ENCODE measurements around the gene UQCRHL. TPM values are rescaled to one million over a fixed set of nuclear protein-coding genes. Genes with fewer than 3 reads are reported as not detected.

The UQCRHL gene
- total RNA-seq: 1.0 and 2.1 TPM in 2 replicates

GRCh38 chr1:15807549-15807948 is at the start of gene UQCRHL:
Gene UQCRHL, minus strand, starts transcription at chr1:15807649. Its CDS starts 0 bp downstream, at chr1:15807649.

GRCh38 chr1:15847100-15847892 is 39.8 kb upstream of the UQCRHL start, which contains the start of gene SPEN:
Gene SPEN, plus strand, starts transcription at chr1:15847707. Its CDS starts 361 bp downstream, at chr1:15848068.

GRCh38 chr1:15758343-15758931 is 49.0 kb downstream of the UQCRHL start, which contains the start of gene FBLIM1:
Gene FBLIM1, plus strand, starts transcription at chr1:15758795. Its CDS starts 6,189 bp downstream, at chr1:15764984.

Other genes with a start within 250 kb of the UQCRHL start
- 1.5 and 2.0 TPM in 2 replicates for gene AGMAT, start 222.6 kb downstream of the UQCRHL start, total RNA-seq
- 17.8 and 20.3 TPM in 2 replicates for gene DDI2, start 190.2 kb downstream of the UQCRHL start, total RNA-seq
- gene PLEKHM2, start 123.3 kb downstream of the UQCRHL start, total RNA-seq: 53.4 and 63.8 TPM in 2 replicates
- gene SLC25A34, start 71.4 kb downstream of the UQCRHL start, total RNA-seq: 0.30 and 0.69 TPM in 2 replicates
- gene TMEM82, start 65.2 kb downstream of the UQCRHL start, total RNA-seq: not detected in 2 replicates
- gene FBLIM1, start 48.9 kb downstream of the UQCRHL start, total RNA-seq: 99.2 and 141 TPM in 2 replicates
- 24.9 and 49.3 TPM in 2 replicates for gene SPEN, start 40.1 kb upstream of the UQCRHL start, total RNA-seq
- 37.4 and 37.5 TPM in 2 replicates for gene ZBTB17, start 168.5 kb upstream of the UQCRHL start, total RNA-seq
- gene SRARP, start 196.6 kb upstream of the UQCRHL start, total RNA-seq: not detected in 2 replicates
- 5.9 and 6.4 TPM in 2 replicates for gene HSPB7, start 210.4 kb upstream of the UQCRHL start, total RNA-seq
- gene CLCNKA, start 214.4 kb upstream of the UQCRHL start, total RNA-seq: not detected in 2 replicates
- gene CLCNKB, start 236.1 kb upstream of the UQCRHL start, total RNA-seq: 0.09 and 0.30 TPM in 2 replicates

All from smooth muscle cell of the umbilical artery (primary cell).